HUES64 (cell line): ENCODE measurements around the gene KRTAP20-3.

Experiments used
- H3K27ac ChIP-seq: 2 replicates; pipeline ENCODE4 v1.7.0; 2013; ENCODE audit warnings: low read depth, low read length, inconsistent platforms
- H3K27me3 ChIP-seq: 2 replicates; pipeline ENCODE4 v1.6.1; 2013; ENCODE audit warnings: mild to moderate bottlenecking, low read length; ENCODE audit not compliant: insufficient read depth
- H3K36me3 ChIP-seq: 2 replicates; pipeline ENCODE4 v1.6.1; 2013; ENCODE audit warnings: mild to moderate bottlenecking, low read length; ENCODE audit not compliant: insufficient read depth
- H3K4me1 ChIP-seq: 2 replicates; pipeline ENCODE4 v1.6.1; 2013; ENCODE audit warnings: mild to moderate bottlenecking, low read length, moderate library complexity; ENCODE audit not compliant: insufficient read depth
- H3K4me3 ChIP-seq: 2 replicates; pipeline ENCODE4 v1.5.1; 2013; ENCODE audit warnings: mild to moderate bottlenecking, low read length, moderate library complexity
- H3K9ac ChIP-seq: 2 replicates; pipeline ENCODE4 v1.6.1; 2013; ENCODE audit warnings: mild to moderate bottlenecking, low read depth, low read length
- H3K9me3 ChIP-seq: 2 replicates; pipeline ENCODE4 v1.6.1; 2013; ENCODE audit warnings: low read depth, low read length; ENCODE audit not compliant: insufficient read depth
- WGBS: fragments of 150-250, 120-280 bp; methylation state at CpG from one replicate; pipeline ENCODE4 v1.1.7; 2013; ENCODE audit warnings: missing lambda C conversion rate; 5-methylcytosine and 5-hydroxymethylcytosine counted together

The KRTAP20-3 gene

GRCh38 chr21:30625449-30626165 lies 17.1 kb upstream of the KRTAP20-3 start:
- no peak overlapping the region for H3K4me3 ChIP-seq
- H3K9ac ChIP-seq, result no peak overlapping the region
- H3K4me1 ChIP-seq, result no peaks in the 10 kb centered on the region
- H3K9me3 ChIP-seq, result peaks cover 5% of the 10 kb centered on the region; the same call in 1 of the 2 replicates
- 83% methylated on average over 4 of the region's 4 CpGs for WGBS
- no peaks in the 10 kb centered on the region for H3K27me3 ChIP-seq
- H3K36me3 ChIP-seq, result no peaks in the 10 kb centered on the region
- no peak overlapping the region for H3K27ac ChIP-seq

- H3K4me3 ChIP-seq, result no peak overlapping the region
- no peaks in the 10 kb centered on the region for H3K4me1 ChIP-seq
- H3K27me3 ChIP-seq, result no peaks in the 10 kb centered on the region
- WGBS, result 62% methylated on average over 2 of the region's 4 CpGs
- peaks cover 5% of the 10 kb centered on the region; the same call in 1 of the 2 replicates for H3K9me3 ChIP-seq
- no peaks in the 10 kb centered on the region for H3K36me3 ChIP-seq
- no peak overlapping the region for H3K27ac ChIP-seq
- no peak overlapping the region for H3K9ac ChIP-seq
Measured at GRCh38 chr21:30628109-30628508, 14.6 kb upstream of the KRTAP20-3 start.

- no peaks in the 10 kb centered on the region for H3K4me1 ChIP-seq
- WGBS, result 96% methylated on average over 1 of the region's 1 CpG
- H3K27ac ChIP-seq, result no peak overlapping the region
- no peak overlapping the region for H3K9ac ChIP-seq
- no peaks in the 10 kb centered on the region for H3K27me3 ChIP-seq
- no peak overlapping the region for H3K4me3 ChIP-seq
- no peaks in the 10 kb centered on the region for H3K36me3 ChIP-seq
- H3K9me3 ChIP-seq, result peaks cover 5% of the 10 kb centered on the region; the same call in 1 of the 2 replicates
Measured at GRCh38 chr21:30629200-30629599, 13.5 kb upstream of the KRTAP20-3 start.

GRCh38 chr21:30634906-30635305 lies 7.8 kb upstream of the KRTAP20-3 start, which contains the start of gene KRTAP20-2:
Gene KRTAP20-2 (plus strand): TSS chr21:30635206. CDS start chr21:30635264, 58 bp downstream.
- Histone ChIP-seq H3K27me3 (no peaks in the 10 kb centered on the region), H3K4me1 (no peaks in the 10 kb centered on the region), H3K9ac (no peak within 1 kb of the TSS), H3K4me3 (no peak within 1 kb of the TSS), H3K27ac (no peak within 1 kb of the TSS), H3K36me3 (no peaks in the 10 kb centered on the region), H3K9me3 (no peaks in the 10 kb centered on the region)
- 83% methylated on average over 1 of the region's 1 CpG for WGBS

GRCh38 chr21:30638686-30639085 lies 4.0 kb upstream of the KRTAP20-3 start:
- Histone ChIP-seq H3K36me3 (no peaks in the 10 kb centered on the region), H3K9ac (no peak overlapping the region), H3K4me1 (no peaks in the 10 kb centered on the region), H3K9me3 (no peaks in the 10 kb centered on the region), H3K27me3 (no peaks in the 10 kb centered on the region), H3K27ac (no peak overlapping the region), H3K4me3 (no peak overlapping the region)
- 96% methylated on average over 2 of the region's 3 CpGs for WGBS

GRCh38 chr21:30646904-30647414 lies 4.3 kb downstream of the KRTAP20-3 start:
- Histone ChIP-seq H3K4me3 (no peak overlapping the region), H3K9me3 (no peaks in the 10 kb centered on the region), H3K36me3 (no peaks in the 10 kb centered on the region), H3K27me3 (no peaks in the 10 kb centered on the region; the same call in 1 of the 2 replicates), H3K4me1 (no peaks in the 10 kb centered on the region), H3K27ac (no peak overlapping the region), H3K9ac (no peak overlapping the region)
- WGBS, result no CpG with 5 or more reads among the region's 1 CpG

GRCh38 chr21:30652891-30653290 lies 10.2 kb downstream of the KRTAP20-3 start:
- Histone ChIP-seq H3K9ac (no peak overlapping the region), H3K27me3 (no peaks in the 10 kb centered on the region; the same call in 1 of the 2 replicates), H3K9me3 (no peaks in the 10 kb centered on the region), H3K4me1 (no peaks in the 10 kb centered on the region), H3K4me3 (no peak overlapping the region), H3K27ac (no peak overlapping the region), H3K36me3 (no peaks in the 10 kb centered on the region)

GRCh38 chr21:30668776-30669175 lies 26.1 kb downstream of the KRTAP20-3 start:
- Histone ChIP-seq H3K27ac (no peak overlapping the region; the same call in 1 of the 2 replicates), H3K4me3 (no peak overlapping the region), H3K36me3 (no peaks in the 10 kb centered on the region), H3K27me3 (no peaks in the 10 kb centered on the region), H3K9me3 (peaks cover 4% of the 10 kb centered on the region; the same call in 1 of the 2 replicates), H3K9ac (no peak overlapping the region), H3K4me1 (no peaks in the 10 kb centered on the region)
- 71% methylated on average over 1 of the region's 1 CpG for WGBS

GRCh38 chr21:30672985-30673650 lies 30.5 kb downstream of the KRTAP20-3 start:
- 83% methylated on average over 2 of the region's 2 CpGs for WGBS
- no peak overlapping the region for H3K4me3 ChIP-seq
- H3K27me3 ChIP-seq, result no peaks in the 10 kb centered on the region
- no peak overlapping the region for H3K9ac ChIP-seq
- H3K9me3 ChIP-seq, result peaks cover 4% of the 10 kb centered on the region; the same call in 1 of the 2 replicates
- H3K4me1 ChIP-seq, result no peaks in the 10 kb centered on the region
- no peak overlapping the region for H3K27ac ChIP-seq
- no peaks in the 10 kb centered on the region for H3K36me3 ChIP-seq

GRCh38 chr21:30674312-30674711 lies 31.6 kb downstream of the KRTAP20-3 start:
- H3K9me3 ChIP-seq, result peaks cover 4% of the 10 kb centered on the region; the same call in 1 of the 2 replicates
- no peaks in the 10 kb centered on the region for H3K4me1 ChIP-seq
- no peak overlapping the region for H3K9ac ChIP-seq
- 86% methylated on average over 1 of the region's 1 CpG for WGBS
- H3K27me3 ChIP-seq, result no peaks in the 10 kb centered on the region
- H3K27ac ChIP-seq, result no peak overlapping the region
- H3K36me3 ChIP-seq, result no peaks in the 10 kb centered on the region
- H3K4me3 ChIP-seq, result no peak overlapping the region

- H3K27ac ChIP-seq, result no peak overlapping the region
- no peaks in the 10 kb centered on the region for H3K27me3 ChIP-seq
- no peak overlapping the region for H3K9ac ChIP-seq
- H3K4me3 ChIP-seq, result no peak overlapping the region
- no peaks in the 10 kb centered on the region for H3K36me3 ChIP-seq
- H3K9me3 ChIP-seq, result no peaks in the 10 kb centered on the region
- no peaks in the 10 kb centered on the region for H3K4me1 ChIP-seq
Measured at GRCh38 chr21:30676737-30677136, 34.1 kb downstream of the KRTAP20-3 start.
